Esophagus muscularis mucosa (tissue), 4 donors: Measurements from ENCODE around the gene PTPN12. TPM values are rescaled to one million over a fixed set of nuclear protein-coding genes. Genes with fewer than 3 reads are reported as not detected.

Experiments used
- DNase-seq: peaks from one replicate; pipeline ENCODE4 v3.0.0-alpha.2; 2017; ENCODE audit errors: extremely low spot score
- H3K27ac ChIP-seq, 4 donors: fragments of 200-600 bp; sonication (generic); replicated peaks in 1 of 4; 1 replicate in 3 of 4; 2 replicates in 1 of 4; pipeline ENCODE4 v1.5.1; 2016 to 2019; ENCODE audit warnings: mild to moderate bottlenecking in 1 of 4
- H3K27me3 ChIP-seq, 4 donors: fragments of 200-600 bp; sonication (generic); one replicate each; pipeline versions ENCODE4 v1.5.1 to v1.6.0; 2016 to 2019
- H3K36me3 ChIP-seq, 4 donors: fragments of 200-600 bp; sonication (generic); one replicate each; pipeline ENCODE4 v1.5.1; 2016 to 2019
- H3K4me1 ChIP-seq, 4 donors: fragments of 200-600 bp; sonication (generic); one replicate each; pipeline ENCODE4 v1.5.1; 2016 to 2019
- H3K4me3 ChIP-seq, 4 donors: fragments of 200-600 bp; sonication (generic); 1 replicate in 2 of 4; 2 replicates in 2 of 4; pipeline ENCODE4 v1.5.1; 2016 to 2019; ENCODE audit warnings: mild to moderate bottlenecking in 4 of 4, moderate library complexity in 1 of 4
- H3K9me3 ChIP-seq, 4 donors: fragments of 200-600 bp; sonication (generic); 1 replicate in 3 of 4; 2 replicates in 1 of 4; pipeline ENCODE4 v1.5.1; 2016 to 2019
- EP300 ChIP-seq: sonication (generic); formaldehyde crosslinking; IDR thresholded peaks from one replicate; pipeline ENCODE4 v1.6.1; 2017; ENCODE audit warnings: antibody characterized with exemption
- POLR2A ChIP-seq: fragments of 450-650 bp; IDR thresholded peaks from one replicate; pipeline ENCODE4 v1.6.1; 2017; ENCODE audit warnings: antibody characterized with exemption, moderate library complexity, mild to moderate bottlenecking, low read depth
- POLR2AphosphoS5 ChIP-seq, 2 donors: sonication (generic); formaldehyde crosslinking; IDR thresholded peaks; one replicate each; pipeline ENCODE4 v1.6.1; 2017; ENCODE audit warnings: antibody characterized with exemption in 2 of 2
- WGBS: methylation state at CpG from one replicate; pipeline ENCODE4 v1.1.5; 2018; 5-methylcytosine and 5-hydroxymethylcytosine counted together
- intact Hi-C: fragments of 100-400 bp; cut with DNase I; formaldehyde crosslinking; loops from one replicate; pipeline ENCODE4 v1.15.1; 2023
- total RNA-seq, 4 donors: library from RNA; depleted of rRNA; stranded (reverse); fragments of >200 nt; gene quantifications; one replicate each; pipeline versions ENCODE4 v1.1.0 to v1.2.1, GENCODE V29; 2016
- TF ChIP-seq, protein P1 (sequence below), 3 experiments: fragments of 200-600 bp in 2 of 3; fragments of 450-650 bp in 1 of 3; sonication (generic) in 2 of 3; IDR thresholded peaks; one replicate each; pipeline ENCODE4 v1.5.1; 2017 to 2019; ENCODE audit warnings: antibody characterized with exemption in 3 of 3, mild to moderate bottlenecking in 2 of 3, moderate library complexity in 1 of 3

The PTPN12 gene
- total RNA-seq, 4 donors from 2014 or later = 89.1 to 126 (median 98.4) TPM

DNA sequence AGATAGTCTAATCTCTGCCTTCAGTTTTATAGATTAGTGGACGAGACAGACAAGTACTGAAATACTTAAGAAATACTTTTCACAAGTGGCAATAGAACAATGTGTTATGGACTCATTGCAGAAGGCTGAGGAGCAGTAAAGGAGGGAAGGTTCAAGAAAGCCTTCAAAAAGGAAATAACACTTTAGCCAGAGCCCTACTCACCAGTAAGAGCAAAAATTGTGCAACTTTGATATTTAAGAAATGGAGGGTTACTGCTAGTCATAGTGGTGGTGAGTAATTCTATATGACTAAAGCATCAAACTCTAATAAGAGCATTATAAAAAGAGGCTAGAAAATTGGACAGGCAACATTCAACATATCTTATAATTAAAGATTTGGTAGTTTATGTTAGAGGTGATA lies 28.8 kb downstream of the PTPN12 start:
- H3K4me3 ChIP-seq = no peak overlapping the region
- H3K4me1 ChIP-seq = peaks cover 19 to 67% (median 60%) of the 10 kb centered on the region in 4 donors
- TF ChIP-seq POLR2A = no peak
- no peak for TF ChIP-seq POLR2AphosphoS5 (IDR thresholded peaks at IDR 0.05)
- TF ChIP-seq EP300 = no peak
- TF ChIP-seq, protein P1, sequence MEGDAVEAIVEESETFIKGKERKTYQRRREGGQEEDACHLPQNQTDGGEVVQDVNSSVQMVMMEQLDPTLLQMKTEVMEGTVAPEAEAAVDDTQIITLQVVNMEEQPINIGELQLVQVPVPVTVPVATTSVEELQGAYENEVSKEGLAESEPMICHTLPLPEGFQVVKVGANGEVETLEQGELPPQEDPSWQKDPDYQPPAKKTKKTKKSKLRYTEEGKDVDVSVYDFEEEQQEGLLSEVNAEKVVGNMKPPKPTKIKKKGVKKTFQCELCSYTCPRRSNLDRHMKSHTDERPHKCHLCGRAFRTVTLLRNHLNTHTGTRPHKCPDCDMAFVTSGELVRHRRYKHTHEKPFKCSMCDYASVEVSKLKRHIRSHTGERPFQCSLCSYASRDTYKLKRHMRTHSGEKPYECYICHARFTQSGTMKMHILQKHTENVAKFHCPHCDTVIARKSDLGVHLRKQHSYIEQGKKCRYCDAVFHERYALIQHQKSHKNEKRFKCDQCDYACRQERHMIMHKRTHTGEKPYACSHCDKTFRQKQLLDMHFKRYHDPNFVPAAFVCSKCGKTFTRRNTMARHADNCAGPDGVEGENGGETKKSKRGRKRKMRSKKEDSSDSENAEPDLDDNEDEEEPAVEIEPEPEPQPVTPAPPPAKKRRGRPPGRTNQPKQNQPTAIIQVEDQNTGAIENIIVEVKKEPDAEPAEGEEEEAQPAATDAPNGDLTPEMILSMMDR (IDR thresholded peaks at IDR 0.05) = no peak
- H3K36me3 ChIP-seq = peaks cover 0 to 5% (median under 1%) of the 10 kb centered on the region in 4 donors
- no peak overlapping the region for H3K27ac ChIP-seq
- WGBS = 77% methylated on average over 1 of the region's 1 CpG
- H3K9me3 ChIP-seq = no peaks in the 10 kb centered on the region
- no peak for DNase-seq
- no peaks in the 10 kb centered on the region for H3K27me3 ChIP-seq
- intact Hi-C loops = no loop called here

DNA sequence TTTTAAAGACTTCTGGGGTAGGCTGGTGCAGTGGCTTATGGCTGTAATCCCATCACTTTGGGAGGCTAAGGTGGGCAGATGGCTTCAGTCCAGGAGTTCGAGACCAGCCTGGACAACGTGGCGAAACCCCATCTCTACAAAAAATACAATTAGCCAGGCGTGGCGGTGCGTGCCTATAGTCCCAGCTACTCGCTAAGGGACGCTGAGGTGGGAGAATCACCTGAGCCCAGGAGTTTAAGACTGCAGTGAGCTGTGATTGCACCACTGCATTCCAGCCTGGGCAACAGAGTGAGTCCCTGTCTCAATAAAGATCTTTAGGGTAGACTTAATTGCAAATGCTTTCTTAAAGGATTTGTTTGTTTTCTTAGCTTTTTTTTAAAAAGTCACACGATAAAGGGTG lies 29.3 kb downstream of the PTPN12 start:
- TF ChIP-seq POLR2AphosphoS5 (IDR thresholded peaks at IDR 0.05) (no peak), POLR2A (no peak), EP300 (no peak)
- DNase-seq = no peak
- H3K27ac ChIP-seq = no peak overlapping the region
- H3K27me3 ChIP-seq = no peaks in the 10 kb centered on the region
- H3K36me3 ChIP-seq = peaks cover 0 to 6% (median 2%) of the 10 kb centered on the region in 4 donors
- 93% methylated on average over 9 of the region's 9 CpGs for WGBS
- intact Hi-C loops = no loop called here
- no peak overlapping the region for H3K4me3 ChIP-seq
- no peaks in the 10 kb centered on the region for H3K9me3 ChIP-seq
- peaks cover 19 to 68% (median 58%) of the 10 kb centered on the region in 4 donors for H3K4me1 ChIP-seq

- intact Hi-C loops = no loop called here
- Histone ChIP-seq H3K4me3 (no peak overlapping the region), H3K27me3 (no peaks in the 10 kb centered on the region), H3K27ac (peak overlapping the region in 1 of 4 donors; percentile 34), H3K4me1 (peaks cover 8 to 46% (median 33%) of the 10 kb centered on the region in 4 donors), H3K9me3 (no peaks in the 10 kb centered on the region), H3K36me3 (peaks cover 0 to 37% (median 31%) of the 10 kb centered on the region in 4 donors)
- DNase-seq = no peak
- no peak for TF ChIP-seq EP300
- TF ChIP-seq, protein P1 (IDR thresholded peaks at IDR 0.05) = no peak
- no peak for TF ChIP-seq POLR2AphosphoS5 (IDR thresholded peaks at IDR 0.05)
- TF ChIP-seq POLR2A = no peak
- WGBS = 89% methylated on average over 8 of the region's 8 CpGs
Observed at GRCh38 chr7:77569514-77570232, 32.6 kb downstream of the PTPN12 start.

DNA sequence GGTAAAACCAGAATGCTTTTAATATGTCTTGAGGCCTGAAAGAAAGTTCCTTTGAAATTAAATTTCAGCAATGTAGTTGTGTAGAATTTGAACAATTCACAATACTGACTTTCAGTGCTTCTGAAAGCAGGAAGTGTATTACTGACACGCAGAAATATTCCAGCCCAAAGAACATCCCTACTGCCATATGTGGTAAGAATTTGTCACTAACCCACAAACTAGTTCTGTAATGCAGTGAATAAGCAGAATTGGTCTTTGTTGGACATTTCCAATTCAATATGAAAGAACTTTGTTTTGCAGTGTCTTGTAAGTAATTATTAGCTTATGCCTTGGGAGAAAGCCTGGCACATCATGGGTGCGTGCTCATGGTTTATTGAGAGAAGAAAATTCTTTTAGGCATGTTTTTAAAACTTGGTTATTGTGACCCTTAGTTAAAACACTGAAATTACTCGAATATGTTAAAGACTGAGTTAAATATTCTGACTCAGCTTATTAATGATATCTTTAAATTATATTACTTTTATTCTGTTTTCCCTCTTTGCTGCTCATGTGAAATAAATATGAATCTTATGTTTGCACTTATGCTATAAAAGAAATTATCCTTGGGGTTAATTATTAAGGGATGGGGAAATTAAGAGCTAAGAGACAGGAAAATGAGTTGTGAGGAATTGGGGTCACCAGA lies 33.4 kb downstream of the PTPN12 start:
- no peak overlapping the region for H3K27ac ChIP-seq
- TF ChIP-seq EP300 (no peak), POLR2A (no peak), POLR2AphosphoS5 (IDR thresholded peaks at IDR 0.05) (no peak)
- TF ChIP-seq, protein P1 (IDR thresholded peaks at IDR 0.05) = no peak
- H3K27me3 ChIP-seq = no peaks in the 10 kb centered on the region
- H3K4me3 ChIP-seq = no peak overlapping the region
- H3K36me3 ChIP-seq = peaks cover 0 to 44% (median 31%) of the 10 kb centered on the region in 4 donors
- intact Hi-C loops = no loop called here
- peaks cover 8 to 40% (median 32%) of the 10 kb centered on the region in 4 donors for H3K4me1 ChIP-seq
- DNase-seq = no peak
- 77% methylated on average over 3 of the region's 3 CpGs for WGBS
- no peaks in the 10 kb centered on the region for H3K9me3 ChIP-seq

DNA sequence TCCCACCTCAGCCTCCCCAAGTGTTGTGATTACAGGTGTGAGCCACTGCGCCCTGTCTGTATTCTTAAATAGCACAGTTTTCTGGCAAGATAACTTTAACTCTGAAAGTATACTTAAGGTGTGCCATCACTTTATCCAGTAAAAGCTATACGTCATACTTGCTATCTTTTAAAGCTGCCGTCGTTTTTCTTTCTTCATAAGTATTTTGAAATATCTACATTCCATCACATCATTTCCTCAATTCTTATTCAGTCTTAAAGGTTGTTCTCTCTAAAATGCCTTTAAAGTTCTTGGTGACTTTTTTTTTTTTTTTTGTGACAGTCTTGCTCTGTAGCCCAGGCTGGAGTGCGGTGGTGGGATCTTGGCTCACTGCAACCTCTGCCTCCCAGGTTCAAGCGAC lies 34.7 kb downstream of the PTPN12 start:
- no peak overlapping the region for H3K27ac ChIP-seq
- no peak for DNase-seq
- H3K4me3 ChIP-seq = no peak overlapping the region
- intact Hi-C loops = no loop called here
- peaks cover 3 to 57% (median 35%) of the 10 kb centered on the region in 4 donors for H3K36me3 ChIP-seq
- 85% methylated on average over 6 of the region's 6 CpGs for WGBS
- peaks cover 3 to 27% (median 22%) of the 10 kb centered on the region in 4 donors for H3K4me1 ChIP-seq
- H3K9me3 ChIP-seq = no peaks in the 10 kb centered on the region
- no peaks in the 10 kb centered on the region for H3K27me3 ChIP-seq
- TF ChIP-seq, protein P1 (IDR thresholded peaks at IDR 0.05) = no peak
